Dedifferentiated amniotic fluid mesenchymal stem cell (primary cell): ENCODE results near the gene GRK4.
A peak's percentile ranks its signal among the peaks of the same experiment; 100 is the strongest.
"Not testable (repeated sequence)": the region's sequence is repeated elsewhere in the genome, so short reads cannot be mapped to it uniquely, and the experiment has no call there.

Source experiments
- DNase-seq: peaks from one replicate; pipeline ENCODE4 v3.0.0-alpha.2; 2016; ENCODE audit errors: extremely low spot score

Gene GRK4

GRCh38 chr4:3039706-3040366 lies 76.5 kb downstream of the GRK4 start:
- DNase-seq = no peak

- no peak for DNase-seq
Observed at GRCh38 chr4:3040452-3041191, 77.3 kb downstream of the GRK4 start.

GRCh38 chr4:3041192-3042142 lies 78.1 kb downstream of the GRK4 start:
- DNase-seq = no peak

- no peak for DNase-seq
Observed at GRCh38 chr4:3042226-3042625, 78.9 kb downstream of the GRK4 start.

- DNase-seq = no peak
Observed at GRCh38 chr4:3043282-3044020, 80.1 kb downstream of the GRK4 start.

GRCh38 chr4:3044870-3045819 lies 81.8 kb downstream of the GRK4 start:
- no peak for DNase-seq

GRCh38 chr4:3046162-3046561 lies 82.8 kb downstream of the GRK4 start:
- no peak for DNase-seq

- DNase-seq = no peak
Observed at GRCh38 chr4:3046623-3047022, 83.3 kb downstream of the GRK4 start.

- DNase-seq = peak; percentile 31
Observed at GRCh38 chr4:3047464-3048286, 84.3 kb downstream of the GRK4 start.

GRCh38 chr4:3051141-3051897 lies 87.9 kb downstream of the GRK4 start:
- not testable (repeated sequence) for DNase-seq

GRCh38 chr4:3054169-3054759 lies 90.9 kb downstream of the GRK4 start:
- no peak for DNase-seq

- DNase-seq = no peak
Observed at GRCh38 chr4:3059943-3060342, 96.6 kb downstream of the GRK4 start.

GRCh38 chr4:3060946-3061345 lies 97.6 kb downstream of the GRK4 start:
- DNase-seq = no peak

- DNase-seq = no peak
Observed at GRCh38 chr4:3062471-3062870, 99.1 kb downstream of the GRK4 start.

- DNase-seq = no peak
Observed at GRCh38 chr4:3065551-3065950, 102.2 kb downstream of the GRK4 start.

- no peak for DNase-seq
Observed at GRCh38 chr4:3066836-3067400, 103.5 kb downstream of the GRK4 start.

- DNase-seq = no peak
Observed at GRCh38 chr4:3067473-3068001, 104.2 kb downstream of the GRK4 start.

GRCh38 chr4:3069661-3070199 lies 106.4 kb downstream of the GRK4 start:
- DNase-seq = no peak
